Stimulated activated CD8-positive, alpha-beta memory T cell treated with anti-CD3 and anti-CD28 coated beads, Interleukin-15, amount 100 ng/mL, for 1 hour (primary cell): Measurements from ENCODE around the gene RWDD2A.
"Not testable (repeated sequence)": the region's sequence is repeated elsewhere in the genome, so short reads cannot be mapped to it uniquely, and the experiment has no call there.

Experiments
- DNase-seq: peaks from one replicate; pipeline ENCODE4 v3.0.0-alpha.2; 2020; ENCODE audit warnings: low read depth

The RWDD2A gene

GRCh38 chr6:83192871-83193746 lies at the start of gene RWDD2A, which contains the start of gene PGM3:
Gene RWDD2A (plus strand): TSS chr6:83193357. CDS start chr6:83194452, 1,095 bp downstream.
Gene PGM3 (minus strand): TSS chr6:83193265. CDS start chr6:83191012, 2,253 bp downstream.
- peak; percentile 72 for DNase-seq

- DNase-seq = no peak
Measured at GRCh38 chr6:83151114-83151513, 42.0 kb upstream of the RWDD2A start.

- DNase-seq = no peak
Measured at GRCh38 chr6:83152913-83153312, 40.2 kb upstream of the RWDD2A start.

- DNase-seq = no peak
Measured at GRCh38 chr6:83153883-83154521, 39.2 kb upstream of the RWDD2A start.

GRCh38 chr6:83155794-83156193 lies 37.4 kb upstream of the RWDD2A start:
- DNase-seq = no peak

GRCh38 chr6:83160167-83160566 lies 33.0 kb upstream of the RWDD2A start:
- no peak for DNase-seq

- no peak for DNase-seq
Measured at GRCh38 chr6:83167726-83168278, 25.4 kb upstream of the RWDD2A start.

- no peak for DNase-seq
Measured at GRCh38 chr6:83168556-83168955, 24.6 kb upstream of the RWDD2A start.

GRCh38 chr6:83169106-83169505 lies 24.1 kb upstream of the RWDD2A start:
- DNase-seq = no peak

- DNase-seq = no peak
Measured at GRCh38 chr6:83169511-83169910, 23.6 kb upstream of the RWDD2A start.

- DNase-seq = no peak
Measured at GRCh38 chr6:83176246-83176645, 16.9 kb upstream of the RWDD2A start.

GRCh38 chr6:83180426-83180950 lies 12.7 kb upstream of the RWDD2A start:
- DNase-seq = no peak

GRCh38 chr6:83182114-83182513 lies 11.0 kb upstream of the RWDD2A start:
- DNase-seq = no peak

- no peak for DNase-seq
Measured at GRCh38 chr6:83183082-83183828, 9.9 kb upstream of the RWDD2A start.

GRCh38 chr6:83185096-83185495 lies 8.1 kb upstream of the RWDD2A start:
- no peak for DNase-seq

- DNase-seq = no peak
Measured at GRCh38 chr6:83188501-83188900, 4.7 kb upstream of the RWDD2A start.

GRCh38 chr6:83190626-83191025 lies 2.5 kb upstream of the RWDD2A start:
- DNase-seq = no peak

GRCh38 chr6:83191974-83192373 lies 1.2 kb upstream of the RWDD2A start:
- not testable (repeated sequence) for DNase-seq

- no peak for DNase-seq
Measured at GRCh38 chr6:83192456-83192855, 701 bp upstream of the RWDD2A start.

GRCh38 chr6:83193747-83194566 lies 800 bp downstream of the RWDD2A start:
- DNase-seq = no peak
